Endothelial cell of umbilical vein (primary cell): ENCODE results near the gene NKTR.

Experiments
- EZH2 ChIP-seq: IDR thresholded peaks from 2 replicates; pipeline ENCODE4 v1.6.1; 2012; ENCODE audit warnings: borderline replicate concordance, low read depth, mild to moderate bottlenecking, moderate library complexity, low read length, inconsistent platforms; ENCODE audit not compliant: severe bottlenecking
- FOS ChIP-seq: IDR thresholded peaks from 2 replicates; pipeline ENCODE4 v1.6.1; 2011; ENCODE audit warnings: mild to moderate bottlenecking, low read length, moderate library complexity, borderline replicate concordance; ENCODE audit not compliant: insufficient read depth
- GATA2 ChIP-seq: IDR thresholded peaks from 2 replicates; pipeline ENCODE4 v1.7.0; 2011; ENCODE audit warnings: low read depth, mild to moderate bottlenecking, moderate library complexity, mixed read lengths, low read length; ENCODE audit not compliant: insufficient read length, insufficient read depth
- JUN ChIP-seq: IDR thresholded peaks from 2 replicates; pipeline ENCODE4 v1.6.1; 2011; ENCODE audit warnings: borderline replicate concordance, low read depth; ENCODE audit not compliant: insufficient read length, insufficient read depth
- MYC ChIP-seq: IDR thresholded peaks from one replicate; pipeline ENCODE4 v1.6.1; 2011; ENCODE audit warnings: mild to moderate bottlenecking, low read depth, low read length
- POLR2A ChIP-seq: IDR thresholded peaks from 2 replicates; pipeline ENCODE4 v1.6.1; 2012; ENCODE audit warnings: low read depth, mild to moderate bottlenecking, control low read depth, low read length
- POLR2AphosphoS5 ChIP-seq: IDR thresholded peaks from 2 replicates; pipeline ENCODE4 v1.6.1; 2012; ENCODE audit warnings: low read depth, mild to moderate bottlenecking, control low read depth, low read length, moderate library complexity; ENCODE audit not compliant: insufficient read depth
- TF ChIP-seq, protein P1 (sequence below), 2 donors: IDR thresholded peaks; 1 replicate in 1 of 2; 2 replicates in 1 of 2; pipeline ENCODE4 v1.5.1; 2011; ENCODE audit warnings: low read length in 2 of 2, mild to moderate bottlenecking in 2 of 2, moderate library complexity in 2 of 2, control low read depth in 1 of 2, inconsistent platforms in 1 of 2, low read depth in 1 of 2; ENCODE audit not compliant: insufficient read depth in 1 of 2; ENCODE audit errors: extremely low read depth in 1 of 2
- TF ChIP-seq, protein P2 (sequence below): IDR thresholded peaks from 2 replicates; pipeline ENCODE4 v1.6.1; 2011; ENCODE audit not compliant: insufficient read depth, insufficient read length

- TF ChIP-seq POLR2AphosphoS5 (peak; percentile 26), POLR2A (no peak), JUN (no peak), EZH2 (no peak), MYC (no peak), GATA2 (no peak), FOS (no peak)
- TF ChIP-seq, protein P1, sequence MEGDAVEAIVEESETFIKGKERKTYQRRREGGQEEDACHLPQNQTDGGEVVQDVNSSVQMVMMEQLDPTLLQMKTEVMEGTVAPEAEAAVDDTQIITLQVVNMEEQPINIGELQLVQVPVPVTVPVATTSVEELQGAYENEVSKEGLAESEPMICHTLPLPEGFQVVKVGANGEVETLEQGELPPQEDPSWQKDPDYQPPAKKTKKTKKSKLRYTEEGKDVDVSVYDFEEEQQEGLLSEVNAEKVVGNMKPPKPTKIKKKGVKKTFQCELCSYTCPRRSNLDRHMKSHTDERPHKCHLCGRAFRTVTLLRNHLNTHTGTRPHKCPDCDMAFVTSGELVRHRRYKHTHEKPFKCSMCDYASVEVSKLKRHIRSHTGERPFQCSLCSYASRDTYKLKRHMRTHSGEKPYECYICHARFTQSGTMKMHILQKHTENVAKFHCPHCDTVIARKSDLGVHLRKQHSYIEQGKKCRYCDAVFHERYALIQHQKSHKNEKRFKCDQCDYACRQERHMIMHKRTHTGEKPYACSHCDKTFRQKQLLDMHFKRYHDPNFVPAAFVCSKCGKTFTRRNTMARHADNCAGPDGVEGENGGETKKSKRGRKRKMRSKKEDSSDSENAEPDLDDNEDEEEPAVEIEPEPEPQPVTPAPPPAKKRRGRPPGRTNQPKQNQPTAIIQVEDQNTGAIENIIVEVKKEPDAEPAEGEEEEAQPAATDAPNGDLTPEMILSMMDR (IDR thresholded peaks at IDR 0.05; ENCODE audit: extremely low read depth in 1 of 2, insufficient read depth in 1 of 2, low read depth in 1 of 2, low read length in 2 of 2), result no peak
- TF ChIP-seq, protein P2, sequence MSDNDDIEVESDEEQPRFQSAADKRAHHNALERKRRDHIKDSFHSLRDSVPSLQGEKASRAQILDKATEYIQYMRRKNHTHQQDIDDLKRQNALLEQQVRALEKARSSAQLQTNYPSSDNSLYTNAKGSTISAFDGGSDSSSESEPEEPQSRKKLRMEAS, result no peak
These were observed 66.1 kb downstream of the NKTR start for GRCh38 chr3:42666577-42666998.
